HUES48 (cell line): ENCODE measurements around the gene COL16A1.
A peak's percentile ranks its signal among the peaks of the same experiment; 100 is the strongest.

Experiments used
- H3K27ac ChIP-seq: one replicate; pipeline ENCODE4 v1.7.0; 2013; ENCODE audit warnings: low read depth, low read length, inconsistent platforms
- H3K27me3 ChIP-seq: 2 replicates; pipeline ENCODE4 v1.6.1; 2013; ENCODE audit warnings: mild to moderate bottlenecking, low read length; ENCODE audit not compliant: control insufficient read depth, insufficient read depth
- H3K36me3 ChIP-seq: 2 replicates; pipeline ENCODE4 v1.6.1; 2013; ENCODE audit warnings: low read length; ENCODE audit not compliant: control insufficient read depth, insufficient read depth
- H3K4me1 ChIP-seq: 2 replicates; pipeline ENCODE4 v1.6.1; 2013; ENCODE audit warnings: mild to moderate bottlenecking, low read length; ENCODE audit not compliant: control insufficient read depth, insufficient read depth
- H3K4me3 ChIP-seq: 2 replicates; pipeline ENCODE4 v1.5.1; 2013; ENCODE audit warnings: mild to moderate bottlenecking, low read depth, low read length
- H3K9ac ChIP-seq: 2 replicates; pipeline ENCODE4 v1.6.1; 2013; ENCODE audit warnings: mild to moderate bottlenecking, low read depth, low read length, moderate library complexity
- H3K9me3 ChIP-seq: 2 replicates; pipeline ENCODE4 v1.6.1; 2013; ENCODE audit warnings: low read length; ENCODE audit not compliant: control insufficient read depth, insufficient read depth

Gene COL16A1

DNA sequence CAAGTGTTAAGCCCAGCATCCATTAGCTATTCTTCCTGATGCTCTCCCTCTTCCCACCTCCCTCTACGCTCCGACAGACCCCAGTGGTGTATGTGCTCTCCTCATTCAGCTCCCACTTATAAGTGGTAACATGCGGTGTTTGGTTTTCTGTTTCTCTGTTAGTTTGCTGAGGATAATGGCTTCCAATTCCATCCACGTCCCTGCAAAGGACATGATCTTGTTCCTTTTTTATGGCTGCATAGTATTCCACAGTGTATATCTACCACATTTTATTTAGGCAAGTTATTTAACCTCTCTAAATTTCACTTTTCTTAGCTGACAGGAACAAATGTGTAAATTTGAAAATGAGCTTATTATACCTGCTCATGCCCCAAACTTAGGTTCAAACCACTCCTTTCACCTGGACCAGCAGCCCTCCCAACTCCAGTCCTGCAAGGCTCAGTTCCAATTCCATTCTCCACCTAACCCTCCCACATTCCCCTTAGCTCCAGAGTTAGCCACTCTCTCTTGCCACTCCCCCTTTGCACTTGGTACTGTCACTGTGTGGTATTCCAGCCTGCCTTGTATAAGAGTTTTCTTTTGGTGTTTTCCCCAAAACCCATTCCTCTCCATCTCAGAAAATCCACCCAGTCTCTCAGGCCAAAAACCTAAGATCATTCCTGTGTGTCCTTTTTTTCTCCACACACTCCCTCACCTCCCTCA is 57.4 kb downstream of the COL16A1 start:
- Histone ChIP-seq H3K36me3 (no peaks in the 10 kb centered on the region), H3K4me3 (no peak overlapping the region), H3K27me3 (no peaks in the 10 kb centered on the region), H3K4me1 (peaks cover 13% of the 10 kb centered on the region; the same call in 1 of the 2 replicates), H3K27ac (no peak overlapping the region), H3K9ac (no peak overlapping the region), H3K9me3 (no peaks in the 10 kb centered on the region)

DNA sequence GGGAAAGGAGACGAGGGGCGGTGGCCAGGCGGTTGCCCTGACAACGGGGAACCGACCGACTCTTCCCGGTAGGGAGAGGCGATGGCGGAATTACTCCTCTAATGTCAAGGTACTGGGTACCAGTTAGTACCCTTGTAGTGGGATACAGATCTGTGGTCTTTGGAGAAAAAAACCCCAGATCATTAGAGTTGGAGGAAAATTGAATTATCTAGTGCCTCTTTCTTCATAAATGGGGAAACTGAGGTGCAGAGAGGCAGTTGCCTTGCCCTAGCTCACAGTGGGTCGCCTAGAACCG is 58.6 kb downstream of the COL16A1 start:
- Histone ChIP-seq H3K9me3 (no peaks in the 10 kb centered on the region), H3K27me3 (no peaks in the 10 kb centered on the region), H3K4me1 (peaks cover 17% of the 10 kb centered on the region; the same call in 1 of the 2 replicates), H3K9ac (peak overlapping the region; percentile 99), H3K27ac (peak overlapping the region; percentile 100), H3K4me3 (peak overlapping the region; percentile 97), H3K36me3 (no peaks in the 10 kb centered on the region)

DNA sequence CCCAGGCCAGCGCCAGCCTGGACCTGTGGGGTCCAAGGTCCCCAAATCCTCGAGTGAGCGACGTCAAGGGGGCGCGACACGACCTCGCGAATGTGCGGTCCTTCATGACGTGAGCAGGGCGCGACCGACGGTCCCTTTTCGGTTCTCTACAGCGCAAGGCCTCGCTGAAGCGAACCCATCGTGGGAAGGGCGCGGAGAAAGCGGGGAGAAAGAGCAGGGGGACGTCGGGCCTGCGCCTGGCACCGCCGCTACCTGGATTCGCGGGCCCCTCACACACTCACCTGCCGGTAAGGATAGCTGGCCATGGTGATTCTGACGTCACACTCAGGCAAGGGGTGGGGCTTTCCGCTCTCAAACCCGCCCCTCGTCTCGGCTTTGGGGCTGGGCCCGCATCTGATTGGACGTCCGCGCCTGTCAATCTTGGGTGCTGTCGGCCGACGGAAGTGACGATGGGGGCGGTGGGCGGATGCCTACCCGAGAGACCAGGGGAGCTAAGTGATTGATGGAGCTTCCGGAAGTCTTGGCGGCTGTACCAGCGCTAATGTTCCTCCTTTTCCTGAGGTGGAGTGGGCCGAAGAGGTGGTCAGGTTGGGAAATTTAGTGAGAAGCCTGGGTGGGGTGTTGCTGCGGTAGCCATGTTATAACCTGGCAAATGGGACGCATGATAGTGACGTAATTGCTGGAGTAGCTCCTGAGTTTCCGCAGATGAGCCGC is 59.1 kb downstream of the COL16A1 start, which contains the start of gene PEF1:
TSS of gene PEF1 (minus strand) at position 317 of the 714 bp plus-strand sequence. CDS start at position 305, 12 bp downstream.
- Histone ChIP-seq H3K9me3 (no peaks in the 10 kb centered on the region), H3K27me3 (no peaks in the 10 kb centered on the region), H3K36me3 (no peaks in the 10 kb centered on the region), H3K9ac (peak within 1 kb of the TSS; percentile 99), H3K4me1 (peaks cover 17% of the 10 kb centered on the region; the same call in 1 of the 2 replicates), H3K4me3 (peak within 1 kb of the TSS; percentile 97), H3K27ac (peak within 1 kb of the TSS; percentile 100)

DNA sequence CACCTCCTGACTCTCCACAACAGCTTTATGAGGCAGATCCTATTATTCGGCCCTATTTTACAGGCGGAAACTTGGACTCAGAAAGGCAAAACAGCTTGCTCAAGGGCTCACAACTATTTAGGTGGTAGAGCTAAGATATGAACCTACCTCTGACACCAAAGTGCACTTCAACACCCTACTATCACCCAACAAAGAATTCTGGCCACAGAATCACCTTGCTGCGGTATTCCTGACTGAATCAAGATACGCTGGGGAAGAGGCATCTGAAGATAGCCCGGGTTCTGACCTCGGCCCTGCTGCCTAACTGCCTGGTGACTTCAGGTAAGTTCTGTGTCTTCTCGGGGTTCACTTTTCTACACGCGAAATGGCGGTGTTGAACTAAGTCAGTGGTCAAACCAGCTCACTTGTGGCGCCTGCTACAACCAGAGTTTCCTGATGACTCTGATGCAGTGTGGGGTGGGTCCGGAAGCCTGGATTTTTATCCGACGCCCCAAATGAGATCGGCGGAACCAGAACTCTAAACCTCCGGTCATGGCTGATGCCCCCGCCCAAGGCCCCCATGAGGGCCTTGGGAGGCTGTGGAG is 59.7 kb downstream of the COL16A1 start:
- H3K4me3 ChIP-seq = peak overlapping the region; percentile 97

DNA sequence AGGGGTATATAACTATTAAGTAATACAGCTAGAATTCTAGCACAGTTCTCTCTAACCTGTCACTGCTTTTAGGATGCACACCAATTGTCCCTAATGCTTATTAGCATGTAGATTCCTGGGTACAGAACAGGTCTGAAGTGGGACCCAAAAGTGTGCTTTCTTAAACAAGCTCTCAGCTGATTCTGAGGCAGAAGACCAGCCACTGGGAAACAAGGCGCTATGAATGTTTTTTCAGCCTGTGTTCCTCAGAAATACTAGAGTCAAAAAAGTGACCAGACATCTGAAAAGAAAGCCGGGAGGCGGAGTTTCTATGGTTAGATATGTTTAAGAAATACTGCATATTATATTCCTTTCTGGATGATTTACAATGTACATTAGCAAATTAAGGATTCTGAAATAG is 60.9 kb downstream of the COL16A1 start:
- Histone ChIP-seq H3K4me1 (peaks cover 17% of the 10 kb centered on the region; the same call in 1 of the 2 replicates), H3K9me3 (no peaks in the 10 kb centered on the region), H3K27me3 (no peaks in the 10 kb centered on the region), H3K36me3 (no peaks in the 10 kb centered on the region), H3K4me3 (no peak overlapping the region), H3K27ac (no peak overlapping the region), H3K9ac (no peak overlapping the region)

More for the DNA sequence above, 59.7 kb downstream of the COL16A1 start:
- H3K36me3 ChIP-seq = no peaks in the 10 kb centered on the region
- H3K27ac ChIP-seq = peak overlapping the region; percentile 100
- peak overlapping the region; percentile 99 for H3K9ac ChIP-seq
- H3K4me1 ChIP-seq = peaks cover 17% of the 10 kb centered on the region; the same call in 1 of the 2 replicates
- H3K27me3 ChIP-seq = no peaks in the 10 kb centered on the region
- no peaks in the 10 kb centered on the region for H3K9me3 ChIP-seq

DNA sequence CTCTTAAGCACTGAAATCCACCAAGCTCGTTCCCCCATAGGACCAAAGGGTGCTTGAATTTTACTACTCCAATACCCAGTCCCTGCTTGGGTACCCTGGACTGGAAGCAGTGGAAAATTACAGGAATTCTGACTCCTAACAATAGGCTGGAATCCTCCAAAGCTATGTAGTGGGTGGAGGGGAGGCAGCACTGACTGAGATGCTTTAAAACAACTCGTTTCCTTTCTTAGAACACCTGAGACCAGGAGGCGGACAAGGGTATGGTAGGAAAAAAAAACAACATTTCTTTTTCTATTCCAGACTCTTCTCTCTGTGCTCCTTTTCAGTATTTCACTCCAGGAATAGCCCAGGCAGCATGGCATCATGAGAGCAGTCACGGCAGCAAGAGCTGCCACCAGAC is 61.5 kb downstream of the COL16A1 start:
- H3K27me3 ChIP-seq = no peaks in the 10 kb centered on the region
- no peak overlapping the region for H3K9ac ChIP-seq
- no peaks in the 10 kb centered on the region for H3K9me3 ChIP-seq
- H3K4me1 ChIP-seq = peaks cover 17% of the 10 kb centered on the region; the same call in 1 of the 2 replicates
- no peak overlapping the region for H3K4me3 ChIP-seq
- no peak overlapping the region for H3K27ac ChIP-seq
- H3K36me3 ChIP-seq = no peaks in the 10 kb centered on the region

DNA sequence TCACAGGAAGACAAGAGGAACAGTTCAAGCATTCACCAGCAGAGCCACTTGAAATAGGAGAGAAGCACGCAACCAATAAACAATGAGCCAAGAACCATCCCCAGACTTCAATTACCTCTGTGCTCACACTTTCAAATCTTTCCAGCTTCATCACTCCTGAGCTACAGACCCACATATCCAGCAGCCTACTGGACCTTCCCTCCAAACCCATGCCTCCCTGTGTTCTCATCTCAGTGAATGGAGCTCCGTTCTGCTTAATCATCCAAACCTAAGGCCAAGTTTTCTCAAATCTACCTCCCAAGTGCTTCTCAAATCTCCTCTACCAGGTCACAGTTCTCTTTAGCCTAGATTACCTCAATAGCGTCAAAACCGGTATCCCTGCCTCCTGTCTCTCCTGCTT is 62.9 kb downstream of the COL16A1 start:
- H3K4me3 ChIP-seq = no peak overlapping the region
- peaks cover 17% of the 10 kb centered on the region; the same call in 1 of the 2 replicates for H3K4me1 ChIP-seq
- no peak overlapping the region for H3K9ac ChIP-seq
- H3K36me3 ChIP-seq = no peaks in the 10 kb centered on the region
- no peaks in the 10 kb centered on the region for H3K9me3 ChIP-seq
- no peaks in the 10 kb centered on the region for H3K27me3 ChIP-seq
- H3K27ac ChIP-seq = no peak overlapping the region

DNA sequence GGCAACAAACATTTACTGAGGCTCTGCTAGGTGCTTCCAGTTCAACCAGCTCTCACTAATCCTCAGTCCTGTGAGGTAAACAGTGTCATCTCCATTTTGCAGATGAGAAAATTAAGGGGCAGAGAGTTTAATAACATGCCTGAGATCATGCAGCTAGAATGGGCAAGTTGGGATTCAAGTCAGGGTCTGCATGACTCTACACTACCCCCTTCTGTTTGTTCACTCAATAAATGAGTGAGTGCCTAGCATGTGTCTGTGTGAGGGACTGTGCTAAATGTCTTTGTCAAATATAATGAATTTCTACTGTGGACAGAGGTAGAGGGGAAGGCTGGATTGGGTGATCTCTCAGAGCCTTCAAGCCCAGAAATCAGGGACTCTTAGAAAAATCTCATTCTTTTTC is 63.6 kb downstream of the COL16A1 start:
- Histone ChIP-seq H3K27ac (no peak overlapping the region), H3K9ac (no peak overlapping the region), H3K4me1 (peaks cover 17% of the 10 kb centered on the region; the same call in 1 of the 2 replicates)

DNA sequence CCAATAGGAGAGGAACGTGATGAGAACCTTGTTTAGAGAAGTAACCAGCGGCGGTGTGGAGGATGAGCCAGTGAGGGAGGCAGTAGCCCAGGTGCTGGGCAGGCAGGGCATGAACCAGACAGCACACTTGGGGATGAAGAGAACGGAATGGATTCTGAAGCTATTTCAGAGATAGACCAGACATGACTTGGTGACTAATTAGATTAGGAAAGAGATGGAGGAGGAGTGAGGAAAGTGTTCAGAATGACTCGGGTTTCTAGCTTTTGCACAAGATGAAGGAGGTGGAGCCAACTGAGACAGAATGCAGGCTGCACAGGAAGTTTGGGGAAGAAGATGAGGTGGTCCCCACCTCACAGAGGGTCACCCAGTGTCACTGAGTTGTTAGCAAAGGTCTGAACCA is 64.3 kb downstream of the COL16A1 start:
- Histone ChIP-seq H3K4me3 (no peak overlapping the region), H3K4me1 (peaks cover 17% of the 10 kb centered on the region; the same call in 1 of the 2 replicates), H3K27me3 (no peaks in the 10 kb centered on the region), H3K9me3 (no peaks in the 10 kb centered on the region), H3K27ac (no peak overlapping the region), H3K36me3 (peaks cover 6% of the 10 kb centered on the region; the same call in 1 of the 2 replicates), H3K9ac (no peak overlapping the region)

More for the DNA sequence above, 63.6 kb downstream of the COL16A1 start:
- no peaks in the 10 kb centered on the region for H3K36me3 ChIP-seq
- H3K27me3 ChIP-seq = no peaks in the 10 kb centered on the region
- no peaks in the 10 kb centered on the region for H3K9me3 ChIP-seq
- no peak overlapping the region for H3K4me3 ChIP-seq

DNA sequence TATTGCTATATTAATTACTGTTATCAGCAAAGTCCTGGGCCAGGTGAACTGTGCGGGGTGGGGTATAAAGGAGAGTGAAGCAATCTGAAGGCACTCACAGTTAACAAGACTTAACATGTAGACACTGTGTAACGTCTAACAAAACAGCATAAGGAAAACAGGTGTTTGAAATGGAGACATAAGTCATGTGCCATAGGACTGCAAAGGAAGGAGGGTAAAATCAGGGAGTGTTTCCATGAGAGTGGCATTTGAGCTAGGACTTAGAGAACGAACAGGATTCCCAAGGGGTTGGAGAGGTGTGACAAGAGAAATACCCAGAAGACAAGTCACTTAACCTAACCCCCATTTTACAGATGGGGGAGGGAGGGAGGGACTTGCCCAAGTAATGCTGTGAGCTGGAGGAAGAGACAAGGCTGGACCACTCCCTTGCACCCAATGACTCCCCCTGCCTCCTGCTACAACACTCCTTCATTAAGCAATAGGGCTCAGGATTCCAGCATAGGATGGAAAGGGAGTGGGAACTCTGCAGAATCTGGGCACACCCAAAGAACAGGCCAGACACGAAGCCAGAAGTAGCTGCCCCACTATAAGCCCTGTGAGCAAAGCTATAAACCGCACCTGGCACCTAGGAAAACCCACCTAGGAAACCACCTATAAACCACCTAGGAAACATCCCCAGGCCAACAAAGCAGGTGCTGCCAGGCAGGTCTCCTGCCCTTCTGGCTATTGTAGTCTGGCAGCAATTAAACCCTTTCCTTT is 65.7 kb downstream of the COL16A1 start:
- Histone ChIP-seq H3K9me3 (no peaks in the 10 kb centered on the region), H3K27me3 (no peaks in the 10 kb centered on the region), H3K4me3 (no peak overlapping the region), H3K9ac (no peak overlapping the region), H3K4me1 (peaks cover 11% of the 10 kb centered on the region; the same call in 1 of the 2 replicates), H3K27ac (no peak overlapping the region), H3K36me3 (peaks cover 10% of the 10 kb centered on the region; the same call in 1 of the 2 replicates)
